ENCODE results near the gene BSND.

BSND gene

DNA sequence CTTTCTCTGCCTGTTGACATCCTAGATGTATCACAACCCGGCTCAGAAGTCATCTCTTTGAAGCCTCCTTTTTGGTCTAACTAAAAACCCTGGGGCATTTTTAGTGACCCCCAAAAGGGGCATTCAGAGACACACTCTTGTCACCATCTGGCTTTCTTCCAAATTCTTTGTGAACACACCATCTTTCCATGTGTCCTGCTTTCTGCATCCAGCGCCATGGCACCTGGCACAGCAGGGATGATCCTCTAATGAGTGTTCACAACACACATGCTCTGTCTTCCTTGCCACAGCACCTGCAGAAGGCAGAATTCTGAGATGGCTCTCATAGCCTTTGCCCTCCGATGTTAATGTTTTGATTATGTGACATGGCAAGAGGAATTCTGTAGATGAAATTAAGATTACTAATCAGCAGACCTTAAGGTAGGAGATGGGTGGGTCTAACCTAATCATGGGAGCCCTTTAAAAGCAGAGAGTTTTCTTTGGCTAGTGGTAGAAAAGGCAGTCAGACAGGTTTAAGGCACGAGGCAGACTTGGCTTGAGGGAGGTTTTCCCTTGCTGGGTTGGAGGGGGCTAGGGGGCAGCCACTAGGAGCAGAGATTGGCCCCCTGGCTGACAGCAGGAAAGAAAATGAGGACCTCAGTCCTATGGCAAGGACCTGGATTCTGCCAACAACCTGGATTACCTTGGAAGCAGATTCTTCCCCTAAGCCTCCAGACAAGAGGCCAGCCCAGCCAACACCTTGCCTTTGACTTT is 23.2 kb upstream of the BSND start:
- DNase-seq (ENCODE audit: low read depth in 2 of 2): no peak

DNA sequence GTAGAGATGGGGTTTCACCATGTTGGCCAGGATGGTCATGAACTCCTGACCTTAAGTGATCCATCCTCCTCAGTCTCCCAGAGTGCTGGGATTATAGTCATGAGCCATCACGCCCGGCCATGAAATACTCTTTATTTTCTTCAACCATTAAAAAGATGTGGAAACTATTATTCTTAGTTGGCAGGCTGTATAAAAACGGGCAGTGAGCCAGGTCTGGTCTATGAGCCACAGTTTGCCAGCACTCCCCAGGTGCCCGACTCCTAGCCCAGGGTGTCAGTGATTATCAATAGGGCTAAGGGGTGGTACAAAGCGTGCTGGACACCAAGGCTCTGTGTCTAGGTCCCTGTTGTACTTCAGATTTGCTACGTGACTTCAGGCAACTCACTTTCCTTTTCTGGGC is 22.0 kb upstream of the BSND start:
- no peak for DNase-seq (ENCODE audit: low read depth in 2 of 2)

DNA sequence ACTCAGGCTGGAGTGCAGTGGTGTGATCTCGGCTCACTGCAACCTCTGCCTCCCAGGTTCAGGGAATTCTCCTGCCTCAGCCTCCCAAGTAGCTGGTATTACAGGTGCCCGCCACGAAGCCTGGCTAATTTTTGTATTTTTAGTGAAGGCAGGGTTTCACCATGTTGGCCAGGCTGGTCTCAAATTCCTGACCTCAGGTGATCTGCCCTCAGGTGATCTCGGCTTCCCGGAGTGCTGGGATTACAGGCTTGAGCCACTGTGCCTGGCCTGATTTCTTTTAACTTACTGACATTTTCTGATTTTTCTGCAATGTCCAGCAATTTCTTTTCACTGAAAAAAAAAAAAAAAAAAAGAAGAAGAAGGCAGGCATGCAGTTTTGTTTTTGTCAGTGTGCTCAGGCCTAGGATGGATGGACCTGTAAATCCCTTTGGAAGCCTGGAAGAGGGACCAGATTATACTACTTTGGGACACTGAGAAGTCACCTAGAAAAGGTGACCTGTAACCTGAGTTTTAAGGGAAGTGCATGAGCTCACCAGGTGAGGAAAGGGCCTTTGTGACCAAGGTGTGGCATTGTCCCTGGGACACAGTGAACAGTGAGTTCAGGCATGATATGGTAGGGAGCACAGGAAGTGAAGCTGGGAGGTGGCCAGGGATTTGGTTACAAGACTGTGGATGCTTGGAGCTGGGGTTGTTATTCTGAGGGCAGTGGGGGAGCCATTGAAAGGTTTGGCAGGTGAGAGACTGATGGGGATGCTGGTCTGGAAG is 21.0 kb upstream of the BSND start:
- no peak for DNase-seq (ENCODE audit: low read depth in 2 of 2)

DNA sequence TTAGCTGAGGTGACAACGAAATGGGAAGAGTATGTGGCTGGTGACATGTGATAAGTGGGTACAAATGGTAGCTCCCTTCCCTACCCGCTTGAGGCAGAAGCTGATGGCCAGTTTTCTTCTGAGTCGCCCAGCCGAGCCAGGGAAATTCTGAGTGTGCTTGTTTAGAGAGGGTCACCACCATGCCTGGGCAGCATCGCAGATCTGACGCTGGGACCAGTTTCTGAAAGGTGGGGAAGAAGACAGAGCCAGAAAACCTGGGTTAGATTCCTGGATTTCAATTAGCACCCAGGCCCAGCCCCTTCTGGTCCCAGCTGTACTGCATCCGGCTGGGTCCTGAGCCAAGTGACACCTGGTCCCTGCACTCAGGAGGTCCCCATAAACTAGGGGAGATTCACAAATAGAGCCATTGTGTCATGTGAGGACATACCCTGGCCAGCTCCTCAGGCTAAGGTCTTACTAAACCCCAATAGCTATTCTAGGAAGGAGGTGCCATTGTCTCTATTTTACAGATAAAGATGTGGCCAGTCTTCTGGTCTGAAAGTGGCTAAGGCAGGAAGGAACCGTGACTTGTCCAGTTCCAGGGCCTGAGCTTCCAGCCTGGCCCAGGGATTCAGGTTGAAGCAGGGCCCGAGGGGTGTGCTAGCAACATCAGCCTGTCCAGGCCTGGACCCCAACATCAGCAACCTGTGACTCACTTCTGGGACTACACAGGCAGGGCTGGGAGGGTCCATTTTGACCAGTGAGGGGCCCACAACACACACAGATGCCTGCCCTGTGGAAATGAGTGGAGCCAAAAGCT is 20.0 kb upstream of the BSND start:
- DNase-seq (ENCODE audit: low read depth in 2 of 2): no peak

DNA sequence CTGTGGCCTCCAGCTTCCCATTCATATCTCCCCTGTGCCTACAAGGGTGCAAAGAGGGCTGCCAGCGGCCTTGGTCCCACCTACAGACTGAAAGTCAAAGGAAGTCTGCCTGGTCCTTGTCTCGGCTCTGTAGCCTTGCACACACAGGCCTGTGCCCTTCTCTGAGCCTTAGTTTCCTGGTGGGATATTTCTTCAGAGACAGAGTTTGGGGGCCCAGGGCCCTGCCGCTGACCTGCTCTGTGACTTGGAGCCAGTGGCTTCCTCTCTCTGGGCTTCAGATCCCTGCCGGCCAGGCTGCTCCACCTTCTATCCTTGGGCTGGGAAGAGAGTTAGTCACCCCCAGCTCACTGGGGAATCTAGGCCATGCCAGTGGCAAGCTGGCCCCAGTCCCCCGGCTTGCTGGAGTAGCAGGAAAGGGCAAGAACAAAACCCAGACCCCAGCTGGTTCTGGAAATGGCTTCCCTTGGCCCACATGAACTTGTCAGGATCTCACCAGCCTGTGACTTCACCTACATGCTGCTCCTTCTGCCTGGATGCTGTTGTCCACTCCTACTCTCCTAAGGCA is 19.3 kb upstream of the BSND start:
- no peak for DNase-seq (ENCODE audit: low read depth in 2 of 2)

DNA sequence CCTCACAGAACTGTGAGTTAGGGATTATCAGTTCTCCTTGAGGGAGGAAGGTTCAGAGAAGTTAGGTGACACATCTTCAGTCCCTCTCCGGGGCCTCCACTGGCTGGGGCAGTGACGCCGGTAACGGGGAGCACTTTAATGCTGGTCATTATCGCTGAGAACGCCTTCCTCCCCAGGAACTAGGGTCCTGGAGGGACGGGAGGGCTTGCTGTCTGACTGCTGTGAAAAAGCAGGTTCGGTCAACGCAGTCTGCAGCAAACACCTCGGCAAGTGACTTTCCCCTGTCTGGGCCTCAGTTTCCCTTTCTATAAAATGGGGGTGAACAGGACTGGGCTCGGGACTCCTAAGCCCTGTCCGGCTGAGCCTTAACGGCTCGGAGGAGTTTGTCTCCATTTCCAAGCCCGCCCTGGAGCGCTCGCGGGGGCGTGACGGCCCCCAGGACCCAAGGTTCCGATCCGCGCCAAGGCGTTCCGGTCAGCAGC is 18.6 kb upstream of the BSND start:
- DNase-seq (ENCODE audit: low read depth in 2 of 2): no peak

DNA sequence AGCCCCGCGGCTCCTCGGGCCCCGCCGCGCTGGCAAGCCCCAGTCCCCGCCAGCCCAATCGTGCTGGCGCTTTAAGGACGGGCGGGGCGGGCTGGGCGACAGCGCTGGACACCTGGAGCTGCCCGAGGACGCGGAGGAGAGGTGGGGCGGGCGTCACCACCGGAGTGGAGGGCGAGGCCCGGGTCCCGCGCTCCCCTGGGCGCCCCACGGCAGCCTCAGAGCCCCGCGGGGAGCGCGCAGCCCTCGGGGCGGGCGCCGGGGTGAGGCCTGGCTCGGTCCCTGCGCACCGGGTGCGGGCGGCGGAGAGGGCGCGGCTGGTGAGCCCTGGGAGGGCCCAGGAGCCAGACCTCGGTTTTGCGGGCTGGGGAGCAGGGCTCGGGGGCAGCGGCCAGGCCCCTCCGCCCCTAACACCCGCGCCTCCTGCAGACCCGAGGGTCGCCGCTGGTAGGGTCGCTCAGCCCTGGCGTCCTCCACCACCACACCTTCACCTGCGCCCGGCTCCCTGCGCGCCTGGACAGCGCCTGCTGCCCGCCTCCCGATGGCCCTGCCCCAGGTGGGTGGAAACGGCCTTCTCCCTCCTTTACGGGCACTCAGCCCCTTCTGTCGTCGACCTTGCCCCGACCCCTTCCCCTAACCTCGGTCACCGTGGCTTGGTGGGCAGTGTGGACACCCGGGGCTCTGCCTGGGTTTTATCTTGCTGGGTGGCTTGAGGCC is 18.0 kb upstream of the BSND start, which contains the start of gene TMEM61:
TMEM61 (plus strand) TSS at position 101 of the 714 bp plus-strand sequence; CDS start at position 539, 438 bp downstream.
- no peak for DNase-seq (ENCODE audit: low read depth in 2 of 2)

DNA sequence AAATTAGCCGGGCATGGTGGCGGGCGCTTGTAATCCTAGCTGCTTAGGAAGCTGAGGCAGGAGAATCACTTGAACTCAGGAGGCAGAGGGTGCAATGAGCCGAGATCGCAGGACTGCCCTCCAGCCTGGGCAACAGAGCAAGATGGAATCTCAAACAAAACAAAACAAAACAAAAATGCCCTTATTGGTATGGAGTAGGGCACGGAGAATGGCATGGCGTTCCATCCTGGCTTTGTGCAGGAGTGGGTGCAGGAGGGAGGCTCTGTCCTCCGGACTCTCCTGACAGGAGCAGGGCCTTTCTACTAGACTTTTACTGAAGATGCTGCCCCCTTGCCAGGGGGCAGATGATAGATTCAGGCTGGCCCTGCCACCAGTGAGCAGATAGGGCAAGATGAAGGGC is 17.3 kb upstream of the BSND start:
- no peak for DNase-seq (ENCODE audit: low read depth in 2 of 2)

DNA sequence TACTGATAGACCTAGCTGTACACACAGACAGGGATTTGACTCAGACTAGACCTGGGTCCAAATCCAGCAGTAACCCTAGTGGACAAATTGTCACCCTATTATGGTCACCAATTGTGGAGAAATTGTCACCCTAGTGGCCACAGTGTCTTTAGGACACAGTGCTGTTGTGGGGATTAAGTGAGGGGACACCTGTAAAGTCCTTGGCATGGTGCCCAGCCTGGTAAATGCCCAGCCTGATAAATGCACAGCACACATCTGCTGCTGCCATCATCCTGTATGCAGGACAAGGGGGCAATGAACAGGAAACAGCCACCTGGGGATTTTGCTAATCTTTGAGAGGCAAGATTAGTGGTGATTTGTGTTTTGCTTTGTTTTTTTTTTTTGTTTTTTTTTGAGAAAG is 16.0 kb upstream of the BSND start:
- DNase-seq (ENCODE audit: low read depth in 2 of 2): no peak

DNA sequence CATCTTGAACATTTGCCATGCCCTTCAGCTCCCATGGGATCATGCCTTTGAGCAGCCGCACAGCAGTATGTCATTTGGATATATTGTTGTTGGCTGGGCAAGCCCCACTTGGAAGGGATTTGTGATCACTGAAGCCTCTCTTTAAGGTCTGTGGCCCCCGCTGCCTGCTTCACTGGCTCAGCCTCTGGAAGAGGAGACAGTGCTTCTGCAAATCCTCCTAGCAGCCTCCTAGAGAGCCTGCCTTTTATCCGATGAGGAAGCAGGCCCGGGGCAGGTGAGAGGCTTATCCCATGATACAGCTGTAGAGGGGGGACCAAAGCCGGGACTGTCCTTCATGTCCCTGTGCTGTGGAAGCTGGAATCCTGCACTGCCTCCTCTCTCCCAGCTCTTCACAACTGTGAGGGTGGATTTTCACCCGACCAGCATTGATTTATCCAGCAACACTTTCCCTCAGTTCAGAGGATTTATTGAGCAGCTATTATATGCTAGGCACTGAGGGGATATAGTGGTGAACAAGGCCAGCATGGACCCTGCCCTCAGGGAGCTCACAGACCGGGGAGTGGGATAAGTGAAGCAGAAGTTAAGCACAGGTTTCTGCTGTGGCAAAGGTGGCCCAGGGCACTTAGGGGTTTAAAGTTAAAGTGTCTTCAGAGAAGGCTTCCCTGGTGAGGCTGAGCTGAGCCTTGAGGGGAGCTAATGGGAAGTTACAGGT is 14.4 kb upstream of the BSND start:
- no peak for DNase-seq (ENCODE audit: low read depth in 2 of 2)

DNA sequence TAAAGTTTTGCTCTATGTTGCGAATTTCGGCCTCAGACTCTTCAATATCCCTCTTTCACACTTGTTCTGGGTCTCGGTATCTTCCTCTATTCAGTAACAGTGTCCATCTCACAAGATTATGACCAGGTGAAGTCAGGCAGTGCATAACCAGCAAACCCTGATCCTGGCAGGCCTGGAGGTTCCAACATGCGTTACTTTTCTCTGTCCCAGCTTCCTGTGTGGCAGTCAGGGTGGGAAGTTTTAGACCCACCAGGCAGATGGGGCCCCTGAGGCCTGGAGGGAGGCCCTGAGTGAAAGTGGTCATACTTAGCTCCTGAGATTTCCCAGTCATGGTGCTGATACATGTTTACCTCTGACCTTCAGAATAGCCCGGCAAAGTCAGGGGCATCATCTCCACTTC is 13.2 kb upstream of the BSND start:
- DNase-seq (ENCODE audit: low read depth in 2 of 2): no peak

DNA sequence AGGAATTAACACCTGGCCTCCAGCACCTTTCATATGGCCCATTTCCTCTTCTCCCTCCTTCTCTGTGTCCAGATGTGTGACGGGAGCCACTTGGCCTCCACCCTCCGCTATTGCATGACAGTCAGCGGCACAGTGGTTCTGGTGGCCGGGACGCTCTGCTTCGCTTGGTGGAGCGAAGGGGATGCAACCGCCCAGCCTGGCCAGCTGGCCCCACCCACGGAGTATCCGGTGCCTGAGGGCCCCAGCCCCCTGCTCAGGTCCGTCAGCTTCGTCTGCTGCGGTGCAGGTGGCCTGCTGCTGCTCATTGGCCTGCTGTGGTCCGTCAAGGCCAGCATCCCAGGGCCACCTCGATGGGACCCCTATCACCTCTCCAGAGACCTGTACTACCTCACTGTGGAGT is 12.7 kb upstream of the BSND start:
- DNase-seq (ENCODE audit: low read depth in 2 of 2): no peak

DNA sequence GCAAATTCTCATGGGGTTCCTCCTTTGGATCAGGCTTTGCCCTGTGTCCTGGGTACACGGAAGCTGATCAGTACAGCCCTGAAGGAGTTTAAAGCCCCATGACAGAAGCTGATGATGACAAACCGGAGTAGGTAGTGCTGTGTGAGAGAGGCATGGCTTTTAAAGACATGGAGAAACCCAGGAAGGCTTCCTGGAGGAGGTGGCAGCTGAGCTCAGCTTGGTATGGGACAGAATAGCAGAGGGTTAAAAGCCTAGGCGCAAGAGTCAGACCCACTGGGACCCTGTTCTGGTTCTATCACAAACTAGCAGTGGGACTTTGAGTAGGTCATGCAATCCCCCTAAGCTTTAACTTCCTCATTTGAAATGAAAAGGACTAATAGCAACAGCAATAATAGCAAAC is 12.2 kb upstream of the BSND start:
- no peak for DNase-seq (ENCODE audit: low read depth in 2 of 2)

DNA sequence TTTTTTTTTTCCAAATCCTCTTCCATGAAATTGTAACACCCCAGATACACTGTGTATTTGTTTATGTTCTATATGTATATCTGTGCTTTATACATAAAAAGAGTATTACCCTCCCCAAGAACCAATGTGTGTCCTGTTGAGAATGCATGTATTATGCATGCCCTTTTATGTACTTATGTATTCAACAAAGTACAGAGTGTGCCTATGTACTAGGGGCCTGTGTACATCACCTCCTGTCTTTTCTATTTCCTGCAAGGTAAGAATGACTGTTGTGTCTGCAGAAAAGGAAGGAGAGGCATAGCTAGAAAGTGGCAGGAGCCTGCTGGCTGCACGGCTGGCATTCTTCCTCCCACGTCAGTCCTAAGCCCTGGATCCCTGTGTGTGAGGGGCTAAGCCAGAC is 11.3 kb upstream of the BSND start:
- DNase-seq (ENCODE audit: low read depth in 2 of 2): no peak

DNA sequence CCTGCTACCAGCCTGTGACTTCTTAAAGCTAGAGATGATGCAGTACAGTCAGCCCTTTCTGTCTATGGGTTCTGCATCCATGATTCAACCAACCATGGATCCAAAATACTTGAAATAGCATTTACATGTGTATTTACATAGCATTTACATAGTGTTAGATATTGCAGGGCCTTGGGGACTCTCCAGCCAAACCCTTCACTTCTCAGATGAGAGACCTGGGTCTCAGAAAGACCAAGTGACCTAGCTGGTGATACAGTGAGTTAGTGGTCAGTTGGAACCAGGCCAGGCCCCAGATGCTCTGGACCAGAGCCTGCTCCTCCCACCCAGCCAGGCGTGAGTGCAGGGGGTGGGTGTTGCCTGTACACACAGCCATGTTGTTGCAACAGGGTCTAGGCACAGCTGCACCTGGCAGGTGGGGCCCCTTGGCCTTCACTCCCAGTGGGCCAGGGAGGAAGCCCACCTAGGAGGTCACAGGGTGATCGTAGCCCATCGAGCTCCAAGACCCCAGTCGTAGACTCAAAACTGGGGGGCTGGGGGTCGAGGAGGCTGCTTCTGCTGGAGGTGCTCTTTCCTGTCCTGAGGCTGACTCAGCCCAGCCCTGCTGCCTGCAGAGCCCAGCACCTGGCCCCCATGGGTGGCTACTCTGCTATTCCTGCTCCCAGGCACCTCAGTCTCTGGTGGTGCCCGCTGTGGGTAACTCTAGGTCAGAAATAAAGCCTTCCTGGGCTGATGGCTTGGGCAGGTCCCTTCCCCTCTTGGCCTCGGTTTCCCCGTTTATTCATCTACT is 10.6 kb upstream of the BSND start:
- no peak for DNase-seq (ENCODE audit: low read depth in 2 of 2)

DNA sequence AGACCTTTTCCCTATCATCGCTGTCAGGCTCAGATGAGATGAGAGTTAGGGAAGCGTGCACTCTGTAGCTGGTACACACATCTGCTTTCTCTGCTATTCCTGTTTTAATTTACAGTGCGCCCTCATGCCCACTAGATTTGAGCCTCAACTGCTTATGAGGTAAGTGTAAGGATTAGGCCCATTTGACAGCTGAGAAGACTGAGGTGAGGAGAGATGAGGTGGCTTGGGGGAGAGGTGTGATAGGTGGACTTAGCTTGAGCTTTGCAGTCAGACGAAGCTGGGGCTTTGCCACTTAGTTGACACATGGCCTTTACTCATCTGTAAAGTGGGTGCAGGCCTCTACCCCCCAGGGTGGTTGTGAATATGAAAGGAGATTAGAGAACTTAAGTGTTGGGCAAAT is 9.8 kb upstream of the BSND start:
- no peak for DNase-seq (ENCODE audit: low read depth in 2 of 2)

DNA sequence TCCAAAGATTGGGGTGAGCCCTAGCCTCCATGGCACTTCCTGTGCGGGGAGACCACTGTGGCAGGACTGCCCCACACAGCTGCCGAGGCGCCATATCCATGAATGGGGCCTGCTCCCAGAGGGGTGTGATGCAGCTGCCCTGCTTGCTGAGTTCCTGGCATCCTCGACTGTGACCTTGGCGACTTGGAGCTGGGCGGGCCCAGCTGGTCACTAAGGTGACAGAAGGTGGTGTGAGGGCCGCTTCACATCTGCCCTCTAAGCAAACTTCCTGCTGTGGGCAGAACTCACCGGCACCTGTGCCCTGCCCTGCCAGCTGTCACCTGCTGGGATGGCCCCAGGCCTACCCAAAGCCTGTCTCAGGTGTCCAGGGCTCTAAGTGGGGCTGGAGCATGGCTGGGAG is 9.3 kb upstream of the BSND start:
- no peak for DNase-seq (ENCODE audit: low read depth in 2 of 2)

DNA sequence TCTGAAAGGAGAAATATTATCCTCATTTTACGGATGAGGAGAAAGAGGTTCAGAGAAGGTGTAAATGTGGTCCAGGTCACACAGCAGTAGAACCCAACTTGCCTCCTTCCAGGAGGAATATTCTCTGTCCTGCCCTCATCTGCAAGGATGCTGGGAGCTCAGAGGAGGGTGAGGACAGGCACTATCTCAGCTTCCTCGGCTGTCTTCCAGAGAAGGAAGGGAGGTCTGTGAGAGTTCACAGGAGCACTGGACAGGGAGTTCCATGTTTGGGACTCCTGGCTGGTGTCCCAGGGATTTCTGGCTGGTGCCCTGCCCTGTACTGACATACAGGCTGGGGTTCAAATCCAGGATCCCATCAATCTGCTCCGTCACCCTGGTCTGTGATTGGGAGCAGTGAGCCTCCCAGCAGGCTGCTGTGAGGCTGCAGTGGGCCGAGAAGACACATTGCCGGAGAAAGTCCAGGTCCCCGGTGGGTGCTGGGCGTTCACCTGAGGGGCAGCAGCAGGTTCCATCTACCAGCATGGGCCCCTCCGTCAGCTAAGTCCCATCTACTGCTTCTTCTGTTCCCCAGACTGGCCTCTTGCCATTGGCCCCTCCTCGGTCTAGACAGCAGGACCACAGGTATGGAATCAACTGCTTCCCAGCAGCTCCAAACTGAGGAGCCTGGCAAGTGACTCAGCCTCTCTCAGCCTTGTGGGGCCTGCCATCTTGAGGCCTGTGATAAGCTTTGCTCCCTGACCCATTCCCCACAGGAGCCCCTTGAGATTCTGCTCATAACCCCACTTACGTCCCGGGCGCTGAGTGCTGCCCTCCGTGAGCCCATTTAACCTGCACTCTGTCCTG is 8.5 kb upstream of the BSND start:
- no peak for DNase-seq (ENCODE audit: low read depth in 2 of 2)

DNA sequence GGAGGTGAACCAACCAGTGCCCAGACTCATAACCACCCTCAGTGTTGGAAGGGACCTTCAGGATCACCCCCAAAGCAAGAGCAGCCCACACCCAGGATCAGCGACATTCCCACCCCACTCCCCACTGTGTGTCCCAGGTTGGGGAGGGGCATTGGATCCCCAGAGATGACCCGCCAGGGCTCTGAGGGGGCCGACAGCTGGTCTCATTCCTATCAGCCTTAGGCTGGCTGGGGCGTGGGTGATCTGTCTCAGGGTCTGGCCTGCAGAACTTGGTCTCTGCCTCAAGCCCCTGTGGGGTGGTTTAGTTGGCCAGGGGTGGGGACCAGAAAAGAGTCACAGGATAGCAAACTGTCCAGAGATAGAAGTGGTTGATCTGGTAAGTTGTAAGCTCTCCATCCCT is 7.8 kb upstream of the BSND start:
- DNase-seq (ENCODE audit: low read depth in 2 of 2): no peak

All from stimulated activated CD8-positive, alpha-beta memory T cell treated with anti-CD3 and anti-CD28 coated beads, Interleukin-15, amount 100 ng/mL, for 4 hours (primary cell).